ENCODE measurements around the gene KPNA6.
"Not testable (repeated sequence)": the region's sequence is repeated elsewhere in the genome, so short reads cannot be mapped to it uniquely, and the experiment has no call there.

KPNA6 gene

GRCh38 chr1:32163405-32163804 lies 55.5 kb downstream of the KPNA6 start:
- no peak overlapping the region for H3K4me2 ChIP-seq (ENCODE audit: low read length)
- no peak for TF ChIP-seq CTCF (IDR thresholded peaks at IDR 0.05; ENCODE audit: low read length)
- TF ChIP-seq EZH2 (IDR thresholded peaks at IDR 0.05; ENCODE audit: borderline replicate concordance, low read length) = no peak
- peaks cover 82% of the 10 kb centered on the region for H3K36me3 ChIP-seq (ENCODE audit: insufficient read depth, low read length)
- no peaks in the 10 kb centered on the region for H3F3A ChIP-seq (ENCODE audit: insufficient read depth, low read length)
- H3K9me3 ChIP-seq (ENCODE audit: low read length) = no peaks in the 10 kb centered on the region
- H3K27ac ChIP-seq (ENCODE audit: low read depth, low read length, poor library complexity, severe bottlenecking) = no peak overlapping the region
- H3K9ac ChIP-seq (ENCODE audit: low read length) = no peak overlapping the region
- no peaks in the 10 kb centered on the region for H3K27me3 ChIP-seq (ENCODE audit: insufficient read depth, low read length)
- H4K20me1 ChIP-seq (ENCODE audit: insufficient read depth, low read length) = no peaks in the 10 kb centered on the region
- no peak overlapping the region for H3K4me3 ChIP-seq (ENCODE audit: low read depth, low read length, poor library complexity, severe bottlenecking)
- H3K4me1 ChIP-seq (ENCODE audit: insufficient read depth, low read length, severe bottlenecking) = no peaks in the 10 kb centered on the region
- no peaks in the 10 kb centered on the region for H3K9me2 ChIP-seq (ENCODE audit: low read depth, low read length)
- H2AFZ ChIP-seq (ENCODE audit: low read length) = no peak overlapping the region
- H3K79me2 ChIP-seq (ENCODE audit: insufficient read depth, low read length) = no peaks in the 10 kb centered on the region

GRCh38 chr1:32165633-32166032 lies 57.8 kb downstream of the KPNA6 start:
- not testable (repeated sequence) for H3K79me2 ChIP-seq (ENCODE audit: insufficient read depth, low read length); H3K4me1 ChIP-seq (ENCODE audit: insufficient read depth, low read length, severe bottlenecking); H3K27ac ChIP-seq (ENCODE audit: low read depth, low read length, poor library complexity, severe bottlenecking); H3K9ac ChIP-seq (ENCODE audit: low read length); H2AFZ ChIP-seq (ENCODE audit: low read length); H3K4me2 ChIP-seq (ENCODE audit: low read length); H3K27me3 ChIP-seq (ENCODE audit: insufficient read depth, low read length); H3K4me3 ChIP-seq (ENCODE audit: low read depth, low read length, poor library complexity, severe bottlenecking); H3K9me3 ChIP-seq (ENCODE audit: low read length); H3K9me2 ChIP-seq (ENCODE audit: low read depth, low read length); H4K20me1 ChIP-seq (ENCODE audit: insufficient read depth, low read length); H3F3A ChIP-seq (ENCODE audit: insufficient read depth, low read length)
- peaks cover 78% of the 10 kb centered on the region for H3K36me3 ChIP-seq (ENCODE audit: insufficient read depth, low read length)

- Histone ChIP-seq H3K4me3 (ENCODE audit: low read depth, low read length, poor library complexity, severe bottlenecking) (no peak overlapping the region), H3K9me3 (ENCODE audit: low read length) (no peaks in the 10 kb centered on the region), H2AFZ (ENCODE audit: low read length) (no peak overlapping the region), H3F3A (ENCODE audit: insufficient read depth, low read length) (no peaks in the 10 kb centered on the region), H3K27me3 (ENCODE audit: insufficient read depth, low read length) (no peaks in the 10 kb centered on the region), H3K4me1 (ENCODE audit: insufficient read depth, low read length, severe bottlenecking) (no peaks in the 10 kb centered on the region), H3K79me2 (ENCODE audit: insufficient read depth, low read length) (no peaks in the 10 kb centered on the region), H3K36me3 (ENCODE audit: insufficient read depth, low read length) (peaks cover 78% of the 10 kb centered on the region), H3K27ac (ENCODE audit: low read depth, low read length, poor library complexity, severe bottlenecking) (no peak overlapping the region), H3K9ac (ENCODE audit: low read length) (no peak overlapping the region), H3K4me2 (ENCODE audit: low read length) (no peak overlapping the region), H3K9me2 (ENCODE audit: low read depth, low read length) (no peaks in the 10 kb centered on the region), H4K20me1 (ENCODE audit: insufficient read depth, low read length) (no peaks in the 10 kb centered on the region)
- TF ChIP-seq EZH2 (IDR thresholded peaks at IDR 0.05; ENCODE audit: borderline replicate concordance, low read length) (no peak), CTCF (IDR thresholded peaks at IDR 0.05; ENCODE audit: low read length) (no peak)
Observed at GRCh38 chr1:32170991-32171390, 63.1 kb downstream of the KPNA6 start.

- H3K4me3 ChIP-seq (ENCODE audit: low read depth, low read length, poor library complexity, severe bottlenecking) = no peak overlapping the region
- no peak overlapping the region for H3K4me2 ChIP-seq (ENCODE audit: low read length)
- H3K9ac ChIP-seq (ENCODE audit: low read length) = no peak overlapping the region
- no peak overlapping the region for H2AFZ ChIP-seq (ENCODE audit: low read length)
- no peaks in the 10 kb centered on the region for H3K9me3 ChIP-seq (ENCODE audit: low read length)
- H3F3A ChIP-seq (ENCODE audit: insufficient read depth, low read length) = no peaks in the 10 kb centered on the region
- TF ChIP-seq EZH2 (IDR thresholded peaks at IDR 0.05; ENCODE audit: borderline replicate concordance, low read length) (no peak), CTCF (IDR thresholded peaks at IDR 0.05; ENCODE audit: low read length) (no peak)
- H4K20me1 ChIP-seq (ENCODE audit: insufficient read depth, low read length) = no peaks in the 10 kb centered on the region
- H3K4me1 ChIP-seq (ENCODE audit: insufficient read depth, low read length, severe bottlenecking) = no peaks in the 10 kb centered on the region
- H3K27ac ChIP-seq (ENCODE audit: low read depth, low read length, poor library complexity, severe bottlenecking) = no peak overlapping the region
- peaks cover 66% of the 10 kb centered on the region for H3K36me3 ChIP-seq (ENCODE audit: insufficient read depth, low read length)
- no peaks in the 10 kb centered on the region for H3K79me2 ChIP-seq (ENCODE audit: insufficient read depth, low read length)
- no peaks in the 10 kb centered on the region for H3K27me3 ChIP-seq (ENCODE audit: insufficient read depth, low read length)
- no peaks in the 10 kb centered on the region for H3K9me2 ChIP-seq (ENCODE audit: low read depth, low read length)
Observed at GRCh38 chr1:32172621-32173245, 64.9 kb downstream of the KPNA6 start.
